HG02642 (cell line): Measurements from ENCODE around the gene DLK2.
A peak's percentile ranks its signal among the peaks of the same experiment; 100 is the strongest.

Experiments
- ATAC-seq: cut with Tn5 transposase; IDR thresholded peaks from one replicate; pipeline ENCODE4 v1.9.1; 2021; ENCODE audit warnings: mild to moderate bottlenecking; ENCODE audit not compliant: unreplicated experiment, poor library complexity

Gene DLK2

DNA sequence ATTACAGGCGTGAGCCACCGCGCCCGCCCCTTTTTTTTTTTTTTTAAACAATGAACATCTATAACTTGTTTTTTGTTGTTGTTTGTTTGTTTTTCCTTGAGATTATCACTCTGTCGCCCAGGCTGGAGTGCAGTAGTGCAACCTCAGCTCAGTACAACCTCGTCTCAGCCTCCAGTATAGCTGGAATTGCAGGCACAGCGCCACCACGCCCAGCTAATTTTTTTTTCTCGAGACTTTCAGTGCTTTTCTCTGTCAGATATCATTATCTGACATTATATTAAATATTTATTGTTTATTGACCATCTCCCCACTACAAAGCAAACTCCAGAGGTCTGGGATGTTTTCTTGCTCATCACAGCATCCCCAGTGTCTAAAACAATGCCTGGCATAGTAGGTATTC is 2.3 kb upstream of the DLK2 start:
- ATAC-seq, result no peak

DNA sequence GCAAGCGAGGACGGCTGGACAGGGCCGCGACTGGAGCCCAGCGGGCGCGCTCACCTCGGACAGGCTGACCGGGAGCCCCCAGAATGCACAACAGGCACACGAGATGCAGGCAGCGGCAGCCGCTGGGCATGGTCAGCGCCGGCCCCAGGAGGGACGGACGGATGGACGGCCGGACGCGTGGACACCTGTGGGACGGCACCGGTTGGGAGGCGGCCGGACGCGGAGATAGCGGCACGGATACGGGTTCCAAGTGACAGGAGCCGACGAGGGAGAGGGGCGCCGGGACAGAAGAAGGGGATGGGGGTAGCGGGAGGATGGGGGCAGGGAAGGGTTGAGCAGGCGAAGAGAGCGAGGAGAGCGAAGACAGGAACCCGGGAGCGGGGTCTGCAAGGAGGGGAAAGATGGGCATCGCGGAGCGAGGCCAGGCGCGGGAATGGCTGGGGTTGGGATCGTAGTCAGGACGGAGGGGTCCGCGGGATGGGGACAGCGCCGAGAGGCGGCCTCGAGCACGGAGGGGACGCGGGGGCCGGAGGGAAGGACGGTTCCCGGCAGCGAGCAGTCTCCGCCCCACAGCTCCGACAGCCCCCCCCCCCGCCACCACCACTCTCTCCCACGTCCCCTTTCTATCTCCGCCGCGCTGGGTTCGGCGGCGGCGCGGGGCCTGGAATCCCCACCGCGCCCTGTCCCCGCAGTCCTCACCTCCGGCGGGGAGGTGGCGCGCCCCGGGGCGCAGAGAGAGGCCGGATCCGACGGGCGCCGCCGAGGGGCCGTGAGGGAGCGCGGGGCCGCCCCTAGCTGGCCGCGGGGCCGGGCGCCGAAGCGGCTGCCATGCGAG is 435 bp downstream of the DLK2 start:
- ATAC-seq, result peak; percentile 32

DNA sequence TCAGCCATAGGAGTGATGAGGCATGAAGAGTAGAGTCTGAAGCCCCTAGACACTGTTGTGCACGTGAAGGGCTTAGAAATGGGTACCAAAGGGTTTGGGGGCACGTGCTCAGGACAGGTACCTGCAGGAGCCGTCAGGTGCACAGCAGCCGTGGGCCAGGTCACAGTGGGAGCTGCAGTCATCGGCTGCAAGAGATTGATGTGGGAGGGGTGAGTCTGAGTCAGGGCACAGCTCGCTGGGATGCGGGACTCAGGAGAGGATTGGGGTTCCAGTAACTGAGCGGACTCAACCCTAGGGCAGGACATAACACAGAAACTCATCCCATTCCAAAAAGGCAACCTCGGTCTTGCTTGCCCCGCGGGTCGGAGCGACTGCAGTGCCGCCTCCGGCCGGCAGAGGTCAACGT is 1.1 kb downstream of the DLK2 start:
- peak; percentile 60 for ATAC-seq

DNA sequence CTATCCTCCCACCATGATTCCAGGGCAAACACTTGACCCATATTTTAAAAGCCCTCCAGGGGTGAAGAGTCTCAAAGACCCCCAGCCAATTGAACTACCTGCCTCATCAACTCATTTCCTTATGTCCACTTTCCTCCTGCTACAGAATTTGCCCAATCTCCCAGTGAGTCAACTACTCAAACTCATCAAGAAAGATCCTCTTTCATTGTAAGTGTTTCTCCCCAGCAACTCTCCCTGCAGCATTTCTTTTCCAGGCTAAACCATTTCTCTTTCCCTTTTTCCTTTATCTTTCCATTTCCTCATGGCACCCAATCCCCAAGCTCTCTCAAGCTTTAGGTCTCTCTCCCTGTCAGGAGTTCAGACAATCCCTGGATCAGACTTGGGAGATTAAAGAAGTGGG is 1.5 kb downstream of the DLK2 start:
- ATAC-seq, result no peak

DNA sequence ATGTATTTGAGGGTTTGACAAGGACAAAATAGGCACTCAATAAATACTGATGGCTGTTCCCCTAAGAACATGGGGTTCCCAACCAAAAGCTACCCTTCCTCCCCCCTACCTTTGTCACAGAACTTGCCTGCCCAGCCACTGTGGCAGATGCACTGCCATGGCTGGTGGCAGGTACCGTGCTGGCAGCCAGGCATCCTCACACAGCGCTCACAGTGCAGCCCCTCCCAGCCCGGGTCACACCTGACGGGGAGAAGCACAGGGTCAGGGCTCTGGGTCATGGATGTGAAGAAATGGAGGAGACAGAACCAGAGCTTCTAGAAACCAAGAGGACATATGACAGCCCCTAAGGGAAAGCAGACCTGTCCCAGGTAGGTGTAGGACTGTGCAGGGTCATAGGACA is 2.5 kb downstream of the DLK2 start:
- ATAC-seq, result no peak

DNA sequence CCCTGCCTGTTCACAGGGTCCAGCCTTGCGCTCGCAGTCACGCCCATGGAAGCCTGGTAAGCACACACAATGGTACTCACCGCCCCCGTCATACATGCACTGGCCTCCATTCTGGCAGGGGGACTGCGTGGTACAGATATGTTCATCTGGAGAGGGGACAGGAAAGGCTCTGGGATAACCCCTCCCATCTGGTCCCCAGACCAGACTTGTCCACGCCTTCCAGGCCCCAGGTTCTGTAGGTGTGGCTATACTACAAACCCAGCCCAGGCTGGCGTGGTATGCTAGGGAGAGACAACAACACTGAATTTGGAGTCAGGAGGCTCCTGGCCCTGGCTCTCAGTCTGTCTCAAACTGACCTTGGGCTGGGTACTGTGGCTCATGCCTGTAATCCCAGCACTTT is 3.4 kb downstream of the DLK2 start:
- no peak for ATAC-seq

DNA sequence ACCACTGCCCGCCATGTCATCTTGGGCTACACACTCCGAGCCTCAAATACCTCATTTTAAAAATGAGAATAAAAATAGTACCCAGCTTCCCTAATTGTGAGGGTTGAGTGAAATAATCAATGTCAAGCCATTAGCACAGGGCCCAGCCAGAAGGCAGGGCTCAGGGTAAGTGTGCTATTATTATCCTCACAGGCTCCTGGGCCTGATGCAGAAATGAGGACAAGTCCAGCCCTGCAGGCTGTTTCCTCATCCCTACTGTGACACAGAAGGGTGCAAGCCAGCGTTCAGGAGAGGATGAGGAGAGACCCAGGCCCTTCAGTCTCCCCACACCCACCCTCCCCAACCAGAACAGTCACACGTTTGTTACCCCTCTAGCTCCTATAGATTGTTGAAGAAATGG is 4.0 kb downstream of the DLK2 start:
- no peak for ATAC-seq

DNA sequence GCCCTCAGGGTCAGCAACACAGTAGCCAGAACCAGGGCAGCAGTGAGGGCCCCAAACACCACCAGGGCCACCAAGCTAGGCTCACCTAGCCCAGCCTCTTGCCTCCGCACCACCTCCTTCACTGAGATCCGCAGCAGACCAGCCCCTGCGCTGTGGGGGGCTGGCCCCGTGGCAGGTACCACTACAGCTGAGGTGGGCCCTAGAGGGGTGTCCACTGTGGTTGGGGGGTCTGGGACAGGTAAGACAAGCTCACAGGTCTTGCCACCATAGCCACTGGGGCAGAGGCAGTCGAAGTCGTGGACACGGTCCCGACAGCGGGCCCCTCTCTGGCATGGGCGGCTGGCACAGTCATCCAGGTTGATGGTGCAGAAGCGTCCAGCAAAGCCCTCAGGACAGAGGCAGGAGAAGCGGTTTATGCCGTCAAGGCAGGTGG is 4.6 kb downstream of the DLK2 start:
- ATAC-seq, result no peak

DNA sequence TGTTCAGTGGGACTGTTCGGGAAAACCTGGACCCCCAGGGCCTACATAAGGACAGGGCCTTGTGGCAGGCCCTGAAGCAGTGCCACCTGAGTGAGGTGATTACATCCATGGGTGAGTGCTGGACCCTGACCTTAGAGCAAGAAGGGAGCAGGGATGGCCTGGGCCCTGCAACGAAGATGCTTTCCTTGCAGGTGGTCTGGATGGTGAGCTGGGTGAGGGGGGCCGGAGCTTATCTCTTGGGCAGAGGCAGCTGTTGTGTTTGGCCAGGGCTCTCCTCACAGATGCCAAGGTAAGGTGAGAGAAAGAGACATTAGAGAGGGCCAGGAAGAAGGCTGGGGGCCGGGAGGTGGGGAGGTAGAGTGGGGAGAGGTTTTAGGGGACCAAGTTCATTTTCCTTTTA is 6.4 kb downstream of the DLK2 start:
- ATAC-seq, result no peak

DNA sequence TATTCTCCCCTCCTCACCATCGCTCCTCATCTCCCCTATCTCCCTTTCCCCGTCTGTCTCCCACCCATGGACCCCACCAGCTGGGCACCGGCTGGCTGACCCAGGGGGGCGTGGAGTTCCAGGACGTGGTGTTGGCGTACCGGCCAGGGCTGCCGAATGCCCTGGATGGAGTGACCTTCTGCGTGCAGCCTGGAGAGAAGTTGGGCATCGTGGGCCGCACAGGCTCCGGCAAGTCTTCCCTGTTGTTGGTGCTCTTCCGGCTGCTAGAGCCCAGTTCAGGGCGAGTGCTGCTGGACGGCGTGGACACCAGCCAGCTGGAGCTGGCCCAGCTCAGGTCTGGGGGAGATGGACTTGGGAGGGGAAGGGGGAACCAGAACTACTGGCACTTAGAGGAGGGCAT is 7.7 kb downstream of the DLK2 start:
- ATAC-seq, result no peak

DNA sequence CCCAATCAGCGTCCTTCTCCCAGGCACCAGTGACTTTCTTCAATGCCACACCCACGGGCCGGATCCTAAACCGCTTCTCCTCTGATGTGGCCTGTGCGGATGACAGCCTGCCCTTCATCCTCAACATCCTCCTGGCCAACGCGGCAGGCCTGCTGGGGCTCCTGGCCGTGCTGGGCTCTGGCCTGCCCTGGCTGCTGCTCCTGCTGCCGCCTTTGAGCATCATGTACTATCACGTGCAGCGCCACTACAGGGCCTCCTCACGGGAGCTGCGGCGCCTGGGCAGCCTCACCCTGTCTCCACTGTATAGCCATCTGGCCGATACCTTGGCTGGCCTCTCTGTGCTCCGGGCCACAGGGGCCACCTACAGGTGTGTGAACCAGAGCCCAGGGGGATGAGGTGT is 9.8 kb downstream of the DLK2 start:
- no peak for ATAC-seq

DNA sequence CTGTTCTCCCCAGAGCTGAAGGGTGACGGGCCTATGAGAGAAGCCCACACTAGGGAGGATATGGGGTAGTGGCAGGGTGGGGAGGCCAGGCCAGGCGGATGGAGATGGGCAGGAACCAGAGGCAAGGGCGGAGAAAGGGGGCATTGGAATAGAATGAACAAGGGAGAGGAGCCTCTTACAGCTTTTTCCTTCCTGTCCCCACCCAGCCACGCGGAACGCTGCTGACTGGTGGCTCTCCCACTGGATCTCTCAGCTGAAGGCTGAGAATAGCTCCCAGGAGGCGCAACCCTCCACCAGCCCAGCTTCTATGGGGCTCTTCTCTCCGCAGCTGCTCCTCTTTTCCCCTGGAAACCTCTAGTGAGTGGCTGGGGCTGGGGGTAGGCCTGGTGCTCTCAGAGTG is 10.8 kb downstream of the DLK2 start:
- ATAC-seq, result no peak

DNA sequence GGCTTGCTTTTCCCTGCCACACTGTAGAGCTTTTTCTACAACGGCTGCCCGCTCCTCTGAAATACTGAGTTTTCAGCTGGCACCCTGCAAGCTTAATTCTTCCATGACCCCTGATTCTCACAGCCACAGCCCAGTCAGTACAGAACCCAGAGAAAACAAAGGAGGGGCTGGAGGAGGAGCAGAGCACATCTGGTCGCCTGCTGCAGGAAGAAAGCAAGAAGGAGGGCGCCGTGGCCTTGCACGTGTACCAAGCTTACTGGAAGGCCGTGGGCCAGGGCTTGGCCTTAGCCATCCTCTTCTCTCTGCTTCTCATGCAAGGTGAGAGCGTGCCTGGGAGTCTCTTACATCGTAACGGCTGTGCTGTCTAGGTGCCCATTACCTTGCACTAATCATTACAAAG is 11.3 kb downstream of the DLK2 start:
- ATAC-seq, result no peak

DNA sequence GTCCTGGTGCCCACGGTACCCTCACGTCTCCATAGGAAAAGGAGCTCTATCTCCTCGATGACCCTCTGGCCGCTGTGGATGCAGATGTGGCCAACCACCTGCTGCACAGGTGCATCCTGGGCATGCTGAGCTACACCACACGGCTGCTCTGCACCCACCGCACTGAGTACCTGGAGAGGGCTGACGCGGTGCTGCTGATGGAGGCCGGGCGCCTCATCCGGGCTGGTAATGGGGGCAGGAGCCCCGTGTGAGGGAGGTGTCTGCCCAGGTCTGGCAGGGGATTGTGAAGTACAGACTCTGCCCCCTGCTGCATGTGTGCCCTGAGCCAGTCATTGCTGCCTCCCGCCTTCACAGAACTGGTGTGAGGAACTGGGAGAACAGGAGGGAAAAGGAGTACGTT is 12.4 kb downstream of the DLK2 start:
- ATAC-seq, result no peak

DNA sequence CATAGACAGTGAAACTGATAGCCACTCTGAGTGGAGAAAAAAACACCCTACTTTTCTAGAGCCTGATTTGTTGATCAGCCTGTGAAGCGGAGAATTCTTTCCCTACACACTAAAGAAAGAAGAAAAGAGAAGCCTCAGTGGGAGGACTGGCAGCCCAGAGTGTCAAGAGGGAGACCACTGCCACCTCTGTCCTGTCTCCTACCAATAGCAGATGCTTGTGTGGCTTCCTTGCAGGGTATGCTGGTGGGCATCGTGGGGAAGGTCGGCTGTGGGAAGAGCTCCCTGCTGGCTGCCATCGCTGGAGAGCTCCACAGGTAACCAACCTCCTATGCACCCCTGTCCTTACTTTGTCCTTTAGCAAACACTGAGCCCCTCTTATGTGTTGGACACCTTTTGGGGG is 17.6 kb downstream of the DLK2 start:
- no peak for ATAC-seq

DNA sequence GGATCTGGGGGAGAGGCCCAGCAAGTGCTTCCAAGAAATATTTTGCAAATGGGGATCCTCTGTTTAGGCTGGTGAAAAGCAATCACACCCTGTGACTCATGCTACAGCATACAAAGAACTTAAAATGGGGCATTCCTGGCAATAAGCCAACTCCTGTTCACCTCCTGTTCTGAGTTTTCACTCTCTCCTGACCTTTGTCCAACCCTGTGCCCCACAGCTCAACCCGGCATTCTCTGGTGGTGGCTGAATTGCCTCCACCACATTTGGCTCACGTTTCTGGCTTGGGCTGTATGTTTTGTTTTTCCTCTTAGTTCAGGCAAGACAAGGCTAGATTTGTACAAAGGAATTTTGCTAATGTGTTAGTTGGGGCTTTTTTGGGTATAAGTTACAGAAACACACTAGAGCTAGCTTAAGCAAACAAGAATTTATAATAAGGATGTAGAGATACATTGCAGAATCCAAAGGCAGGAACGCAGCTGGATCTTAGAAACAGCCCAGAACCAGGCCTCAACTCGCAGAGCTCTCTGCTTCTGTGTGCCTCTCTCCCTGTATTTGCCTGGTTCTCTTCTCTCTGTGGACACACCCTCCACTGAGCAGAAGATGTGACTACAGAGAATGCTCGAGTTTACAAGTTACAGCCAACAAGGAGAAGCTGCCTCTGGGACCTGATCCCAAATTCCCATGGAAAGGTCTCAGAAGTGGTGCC is 18.6 kb downstream of the DLK2 start:
- ATAC-seq, result no peak

DNA sequence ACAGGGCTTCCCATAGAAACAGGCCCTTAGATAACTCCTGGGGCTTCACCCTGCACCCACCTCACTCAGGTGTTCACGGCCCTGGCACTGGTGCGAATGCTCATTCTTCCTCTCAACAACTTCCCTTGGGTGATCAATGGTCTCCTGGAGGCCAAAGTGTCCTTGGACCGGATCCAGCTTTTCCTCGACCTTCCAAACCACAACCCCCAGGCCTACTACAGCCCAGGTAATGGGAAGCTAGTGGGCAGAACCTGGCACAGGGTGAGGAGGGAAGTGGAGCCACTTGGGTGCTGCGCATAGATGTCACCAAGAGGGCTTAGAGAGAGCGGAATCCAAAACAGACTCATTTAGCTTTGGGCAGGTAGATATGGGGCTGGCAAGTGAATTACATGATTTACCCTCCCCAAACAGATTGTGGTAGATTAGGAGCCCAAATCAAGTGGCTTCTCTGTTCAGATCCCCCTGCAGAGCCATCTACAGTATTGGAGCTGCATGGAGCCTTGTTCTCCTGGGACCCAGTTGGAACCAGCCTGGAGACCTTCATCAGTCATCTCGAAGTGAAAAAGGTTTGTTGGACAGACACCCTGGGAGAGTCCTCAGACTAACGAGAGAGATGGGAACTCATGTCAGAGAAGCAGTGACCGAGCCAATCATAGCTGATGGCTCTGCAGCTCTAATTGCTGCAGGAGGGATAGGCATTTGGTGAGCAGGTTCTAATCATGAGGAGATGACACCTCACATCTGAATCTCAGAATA is 19.5 kb downstream of the DLK2 start:
- ATAC-seq, result no peak

DNA sequence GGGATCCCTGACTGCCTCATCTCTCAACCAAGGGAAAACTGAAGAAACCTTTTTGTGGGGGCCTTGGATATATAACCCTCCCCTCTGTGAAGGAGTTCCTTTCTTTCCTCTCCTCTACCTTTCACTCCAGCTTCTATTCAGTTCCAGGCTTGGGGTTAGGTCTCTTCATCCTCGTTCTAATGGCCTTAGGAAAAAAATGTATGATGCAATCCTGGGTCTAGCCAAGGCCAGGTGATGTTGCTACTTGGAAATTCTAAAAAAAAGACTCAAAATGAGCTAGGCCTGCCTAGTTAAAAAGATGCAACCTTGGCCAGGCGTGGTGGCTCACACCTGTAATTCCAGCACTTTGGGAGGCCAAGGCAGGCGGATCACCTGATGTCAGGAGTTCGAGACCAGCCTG is 20.4 kb downstream of the DLK2 start:
- ATAC-seq, result no peak

DNA sequence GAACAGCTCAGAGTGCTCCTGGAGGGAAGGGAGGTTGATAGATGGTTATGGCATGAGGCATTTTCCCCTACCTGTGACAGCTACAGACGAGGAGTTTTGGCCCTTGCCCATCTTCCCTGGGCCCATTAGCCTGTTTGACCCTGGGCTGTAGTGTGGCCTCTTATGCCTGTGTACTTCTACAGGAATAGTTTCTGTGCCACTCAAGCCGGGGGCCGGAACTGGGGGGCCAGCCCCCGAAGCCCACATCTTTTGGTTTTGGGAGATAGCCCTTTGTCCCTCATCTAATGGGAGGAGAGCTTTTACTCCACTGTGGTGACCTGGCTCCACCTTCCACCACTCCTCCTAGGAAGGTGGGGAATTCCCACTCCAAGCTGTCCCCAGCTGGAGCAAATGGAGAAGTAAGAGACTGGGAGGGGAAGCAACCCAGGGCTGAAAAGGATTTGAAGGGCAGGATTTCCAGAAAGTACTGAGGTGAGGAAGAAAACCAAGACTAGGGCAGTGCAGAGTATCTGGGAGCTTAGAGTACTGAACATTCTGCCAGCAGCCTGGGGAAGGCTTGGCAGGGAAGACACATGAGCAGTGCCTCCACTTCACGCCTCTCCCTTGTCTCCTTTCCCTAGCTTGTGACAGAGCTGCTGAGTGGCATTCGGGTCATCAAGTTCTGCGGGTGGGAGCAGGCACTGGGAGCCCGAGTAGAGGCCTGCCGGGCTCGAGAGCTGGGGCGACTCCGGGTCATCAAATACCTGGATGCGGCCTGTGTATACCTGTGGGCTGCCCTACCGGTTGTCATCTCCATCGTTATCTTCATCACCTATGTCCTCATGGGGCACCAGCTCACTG is 21.1 kb downstream of the DLK2 start:
- ATAC-seq, result no peak

DNA sequence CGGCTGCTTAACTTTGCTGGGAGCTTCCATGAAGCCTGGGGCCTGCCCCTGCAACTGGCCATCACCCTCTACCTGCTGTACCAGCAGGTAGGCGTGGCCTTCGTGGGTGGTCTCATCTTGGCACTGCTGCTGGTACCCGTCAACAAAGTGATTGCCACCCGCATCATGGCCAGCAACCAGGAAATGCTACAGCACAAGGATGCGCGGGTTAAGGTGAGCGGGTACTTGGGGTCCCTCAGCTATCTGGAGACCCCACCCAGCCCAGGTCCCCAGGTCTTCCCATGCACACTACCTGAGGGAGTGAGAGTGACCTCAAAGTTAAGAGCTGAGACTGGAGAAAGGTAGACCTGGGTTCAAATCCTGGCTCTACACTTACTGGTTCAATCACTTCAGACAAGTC is 22.2 kb downstream of the DLK2 start:
- no peak for ATAC-seq
